Right atrium auricular region (tissue), 2 donors: Measurements from ENCODE around the gene TERT. TPM values are rescaled to one million over a fixed set of nuclear protein-coding genes. Genes with fewer than 3 reads are reported as not detected.
"Not testable (repeated sequence)": the region's sequence is repeated elsewhere in the genome, so short reads cannot be mapped to it uniquely, and the experiment has no call there.

Experiments
- DNase-seq: peaks from one replicate; pipeline ENCODE4 v3.0.0-alpha.2; 2019; ENCODE audit warnings: low spot score
- H3K27ac ChIP-seq, 2 donors: fragments of 200-600 bp; sonication (generic); 1 replicate in 1 of 2; 2 replicates in 1 of 2; pipeline ENCODE4 v1.5.1; 2016 to 2019
- H3K27me3 ChIP-seq, 2 donors: fragments of 200-600 bp; sonication (generic); one replicate each; pipeline versions ENCODE4 v1.5.1 to v1.6.0; 2017 to 2019
- H3K36me3 ChIP-seq: fragments of 200-600 bp; sonication (generic); one replicate; pipeline ENCODE4 v1.5.1; 2016
- H3K4me1 ChIP-seq, 2 donors: fragments of 200-600 bp; sonication (generic); one replicate each; pipeline versions ENCODE4 v1.5.1 to v1.6.0; 2017 to 2019
- H3K4me3 ChIP-seq, 2 donors: fragments of 200-600 bp; sonication (generic); 1 replicate in 1 of 2; 2 replicates in 1 of 2; pipeline ENCODE4 v1.5.1; 2017 to 2019; ENCODE audit warnings: mild to moderate bottlenecking in 1 of 2, moderate library complexity in 1 of 2
- H3K9me3 ChIP-seq, 2 donors: fragments of 200-600 bp; sonication (generic); one replicate each; pipeline ENCODE4 v1.5.1; 2019
- total RNA-seq, 2 donors: library from RNA; depleted of rRNA; stranded (reverse); fragments of >200 nt; gene quantifications; one replicate each; pipeline ENCODE4 v1.1.0, GENCODE V29; 2016
- TF ChIP-seq, protein P1 (sequence below), 2 donors: fragments of 200-600 bp; sonication (generic); IDR thresholded peaks; one replicate each; pipeline ENCODE4 v1.5.1; 2019; ENCODE audit warnings: antibody characterized with exemption in 2 of 2

Gene TERT
- total RNA-seq, 2 donors from 2014 or later: not detected

DNA sequence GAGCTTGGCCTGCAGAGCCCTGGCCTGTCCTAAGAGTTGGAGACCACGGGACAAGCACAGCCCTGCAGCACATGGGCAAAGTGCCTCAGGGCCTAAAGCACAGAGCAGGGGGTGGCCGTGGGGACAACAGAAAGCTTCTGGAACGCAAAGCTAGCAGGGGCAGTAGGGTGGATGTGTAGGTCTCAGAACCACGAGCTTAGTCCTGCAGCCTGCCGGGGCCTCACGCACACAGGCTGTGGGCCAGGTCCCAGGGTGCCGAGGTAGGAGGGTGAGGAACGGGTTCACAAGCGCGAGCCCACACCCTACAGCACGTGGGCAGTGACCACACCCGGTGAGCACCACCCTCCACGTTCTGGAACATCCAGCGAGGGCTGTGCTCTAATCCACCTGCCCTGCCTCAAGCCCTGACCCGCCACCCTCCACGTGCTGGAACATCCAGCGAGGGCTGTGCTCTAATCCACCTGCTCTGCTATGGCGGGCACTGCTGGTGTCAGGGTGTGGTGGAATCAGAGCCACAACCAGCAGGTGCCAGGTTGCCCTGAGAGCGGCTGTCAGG, 40.8 kb upstream of the TERT start:
- Histone ChIP-seq H3K9me3 (no peaks in the 10 kb centered on the region), H3K4me1 (peaks cover 0 to 9% of the 10 kb centered on the region in 2 donors), H3K27me3 (no peaks in the 10 kb centered on the region), H3K4me3 (no peak overlapping the region), H3K27ac (no peak overlapping the region), H3K36me3 (peaks cover 93% of the 10 kb centered on the region)
- TF ChIP-seq, protein P1, sequence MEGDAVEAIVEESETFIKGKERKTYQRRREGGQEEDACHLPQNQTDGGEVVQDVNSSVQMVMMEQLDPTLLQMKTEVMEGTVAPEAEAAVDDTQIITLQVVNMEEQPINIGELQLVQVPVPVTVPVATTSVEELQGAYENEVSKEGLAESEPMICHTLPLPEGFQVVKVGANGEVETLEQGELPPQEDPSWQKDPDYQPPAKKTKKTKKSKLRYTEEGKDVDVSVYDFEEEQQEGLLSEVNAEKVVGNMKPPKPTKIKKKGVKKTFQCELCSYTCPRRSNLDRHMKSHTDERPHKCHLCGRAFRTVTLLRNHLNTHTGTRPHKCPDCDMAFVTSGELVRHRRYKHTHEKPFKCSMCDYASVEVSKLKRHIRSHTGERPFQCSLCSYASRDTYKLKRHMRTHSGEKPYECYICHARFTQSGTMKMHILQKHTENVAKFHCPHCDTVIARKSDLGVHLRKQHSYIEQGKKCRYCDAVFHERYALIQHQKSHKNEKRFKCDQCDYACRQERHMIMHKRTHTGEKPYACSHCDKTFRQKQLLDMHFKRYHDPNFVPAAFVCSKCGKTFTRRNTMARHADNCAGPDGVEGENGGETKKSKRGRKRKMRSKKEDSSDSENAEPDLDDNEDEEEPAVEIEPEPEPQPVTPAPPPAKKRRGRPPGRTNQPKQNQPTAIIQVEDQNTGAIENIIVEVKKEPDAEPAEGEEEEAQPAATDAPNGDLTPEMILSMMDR (IDR thresholded peaks at IDR 0.05): no peak
- DNase-seq: no peak

DNA sequence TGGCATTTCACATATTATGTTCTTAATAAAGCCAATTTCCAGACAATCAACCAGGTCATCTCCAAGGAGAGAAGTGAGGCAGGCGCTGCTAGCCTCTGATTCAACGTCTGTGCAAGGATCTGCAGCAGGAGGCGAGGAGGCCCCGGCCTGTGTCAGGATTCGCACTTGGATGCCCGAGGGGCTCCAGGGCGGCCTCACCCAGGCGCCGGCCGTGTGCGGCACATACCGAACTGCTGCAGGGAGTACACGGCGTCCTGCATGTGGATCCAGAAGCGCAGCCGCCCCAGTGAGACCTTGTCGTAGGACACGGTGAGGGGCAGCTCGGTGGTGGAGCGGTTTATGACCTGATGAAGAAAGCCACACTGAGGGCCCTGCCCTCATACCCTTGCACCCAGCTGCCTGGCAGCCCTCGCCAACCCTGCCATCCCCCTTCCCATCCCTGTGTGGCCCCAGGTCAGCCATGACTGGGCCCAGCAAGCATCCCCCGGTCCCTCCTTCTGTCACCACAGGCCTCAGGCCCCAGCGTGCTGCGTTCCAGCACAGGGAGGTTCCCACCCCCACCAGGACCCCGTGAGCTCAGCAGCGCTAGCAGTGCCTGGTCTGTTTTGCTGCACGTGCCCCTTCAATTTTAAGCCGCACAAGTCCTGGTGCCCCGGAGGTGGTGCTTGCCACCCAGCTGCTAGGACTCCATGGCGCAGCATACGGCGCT, 40.1 kb upstream of the TERT start:
- peaks cover 89% of the 10 kb centered on the region for H3K36me3 ChIP-seq
- no peak for DNase-seq
- peaks cover 0 to 13% of the 10 kb centered on the region in 2 donors for H3K4me1 ChIP-seq
- H3K4me3 ChIP-seq: no peak overlapping the region
- TF ChIP-seq, protein P1 (IDR thresholded peaks at IDR 0.05): no peak
- no peak overlapping the region for H3K27ac ChIP-seq
- H3K9me3 ChIP-seq: no peaks in the 10 kb centered on the region
- H3K27me3 ChIP-seq: no peaks in the 10 kb centered on the region

DNA sequence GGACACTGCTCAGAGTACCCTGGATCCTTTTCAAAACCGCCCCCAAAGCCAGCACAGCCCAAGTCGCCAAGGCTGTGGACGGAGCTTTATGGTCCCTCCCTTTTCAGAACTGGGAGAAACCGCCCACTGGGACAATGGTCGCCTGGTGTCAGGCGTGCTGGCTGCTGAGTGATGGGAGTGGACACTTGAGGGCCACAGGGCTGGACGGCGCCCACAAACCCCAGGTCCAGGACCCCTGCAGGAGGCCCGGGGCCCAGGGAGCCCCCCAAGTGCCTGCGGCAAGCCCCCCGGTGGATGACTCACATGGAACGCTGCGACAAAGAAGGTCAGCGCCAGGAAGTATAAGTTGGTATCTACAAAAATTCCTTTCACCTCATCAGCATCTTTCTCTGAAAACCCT, 39.1 kb upstream of the TERT start:
- H3K4me3 ChIP-seq: no peak overlapping the region
- DNase-seq: no peak

DNA sequence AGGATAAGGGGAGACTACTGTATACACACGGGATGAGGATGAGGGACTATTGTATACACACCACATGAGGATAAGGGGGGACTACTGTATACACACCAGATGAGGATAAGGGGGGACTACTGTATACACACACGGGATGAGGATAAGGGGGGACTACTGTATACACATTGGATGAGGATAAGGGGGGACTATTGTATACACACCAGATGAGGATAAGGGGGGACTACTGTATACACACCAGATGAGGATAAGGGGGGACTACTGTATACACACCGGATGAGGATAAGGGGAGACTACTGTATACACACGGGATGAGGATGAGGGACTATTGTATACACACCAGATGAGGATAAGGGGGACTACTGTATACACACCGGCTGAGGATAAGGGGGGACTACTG, 38.4 kb upstream of the TERT start:
- peaks cover 0 to 15% of the 10 kb centered on the region in 2 donors for H3K4me1 ChIP-seq
- not testable (repeated sequence) for H3K27me3 ChIP-seq, H3K27ac ChIP-seq, H3K4me3 ChIP-seq, DNase-seq, H3K9me3 ChIP-seq
- H3K36me3 ChIP-seq: peaks cover 77% of the 10 kb centered on the region

More for the DNA sequence above, 39.1 kb upstream of the TERT start:
- no peaks in the 10 kb centered on the region for H3K27me3 ChIP-seq
- no peak overlapping the region for H3K27ac ChIP-seq
- peaks cover 84% of the 10 kb centered on the region for H3K36me3 ChIP-seq
- TF ChIP-seq, protein P1 (IDR thresholded peaks at IDR 0.05): no peak
- H3K4me1 ChIP-seq: peaks cover 0 to 15% of the 10 kb centered on the region in 2 donors
- no peaks in the 10 kb centered on the region for H3K9me3 ChIP-seq

DNA sequence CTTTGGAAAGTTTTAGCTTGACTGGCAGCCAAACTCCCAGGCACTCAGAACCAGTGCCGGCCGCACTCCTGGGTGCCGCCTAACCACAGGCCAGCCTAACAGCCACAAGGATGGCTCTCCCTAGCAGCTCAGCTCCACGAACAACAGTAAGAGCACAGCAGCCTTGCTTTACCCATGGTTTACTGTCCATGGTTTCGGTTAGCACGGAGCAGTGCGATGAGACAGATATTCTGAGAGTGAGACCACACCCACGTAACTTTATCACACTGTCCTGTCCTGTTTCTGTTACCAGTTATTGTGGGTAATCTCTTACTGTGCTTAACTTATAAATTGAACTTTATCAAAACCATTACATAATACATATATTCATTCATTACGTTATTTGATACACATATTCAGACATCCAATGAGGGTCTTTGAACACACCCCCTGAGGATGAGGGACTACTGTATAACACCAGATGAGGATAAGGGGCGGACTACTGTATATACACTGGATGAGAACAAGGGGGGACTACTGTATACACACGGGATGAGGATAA, 37.7 kb upstream of the TERT start:
- Histone ChIP-seq H3K4me1 (peaks cover 0 to 15% of the 10 kb centered on the region in 2 donors), H3K9me3 (no peaks in the 10 kb centered on the region), H3K36me3 (peaks cover 69% of the 10 kb centered on the region), H3K4me3 (no peak overlapping the region), H3K27ac (no peak overlapping the region), H3K27me3 (no peaks in the 10 kb centered on the region)
- TF ChIP-seq, protein P1 (IDR thresholded peaks at IDR 0.05): no peak
- no peak for DNase-seq

DNA sequence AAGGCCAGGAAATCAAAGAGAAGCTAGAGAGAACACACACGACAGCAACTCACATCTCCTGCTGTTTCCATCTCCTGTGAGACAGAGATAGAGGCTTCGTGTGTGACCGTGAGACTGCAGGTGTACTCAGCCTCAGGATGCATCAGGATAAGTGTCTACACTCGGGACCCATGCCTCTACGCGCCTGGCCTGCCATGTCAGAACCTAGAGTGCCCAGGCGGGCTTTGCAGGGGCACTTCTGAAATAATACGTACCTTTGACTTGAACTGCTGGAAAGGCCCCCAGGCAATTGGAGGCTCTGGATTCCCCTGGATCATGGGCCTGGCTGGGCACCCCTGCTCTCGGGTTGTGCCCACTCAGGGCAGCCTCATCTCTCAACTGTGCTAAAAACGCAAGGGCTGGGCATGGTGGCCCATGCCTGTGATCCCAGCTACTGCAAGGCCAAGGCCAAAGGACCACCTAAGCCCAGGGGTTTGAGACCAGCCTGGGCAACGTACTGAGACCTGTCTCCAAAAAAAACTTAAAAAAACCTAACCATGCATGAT, 37.1 kb upstream of the TERT start:
- Histone ChIP-seq H3K4me1 (peaks cover 0 to 15% of the 10 kb centered on the region in 2 donors), H3K4me3 (no peak overlapping the region), H3K27ac (no peak overlapping the region), H3K9me3 (no peaks in the 10 kb centered on the region), H3K36me3 (peaks cover 64% of the 10 kb centered on the region), H3K27me3 (no peaks in the 10 kb centered on the region)
- TF ChIP-seq, protein P1 (IDR thresholded peaks at IDR 0.05): no peak
- no peak for DNase-seq
